Sigmoid colon (tissue), 7 donors: ENCODE results near the gene CCNK. TPM values are rescaled to one million over a fixed set of nuclear protein-coding genes. Genes with fewer than 3 reads are reported as not detected.

Experiments
- DNase-seq: peaks from one replicate; pipeline ENCODE4 v3.0.0-alpha.2; 2019
- H3K27ac ChIP-seq, 4 donors: fragments of 200-600 bp; sonication (generic); one replicate each; pipeline ENCODE4 v1.5.1; 2016 to 2019; ENCODE audit warnings: mild to moderate bottlenecking in 1 of 4
- H3K27me3 ChIP-seq, 3 donors: fragments of 200-600 bp; sonication (generic); one replicate each; pipeline ENCODE4 v1.5.1; 2019; ENCODE audit warnings: mild to moderate bottlenecking in 1 of 3
- H3K36me3 ChIP-seq, 4 donors: fragments of 200-600 bp; sonication (generic); one replicate each; pipeline ENCODE4 v1.5.1; 2016 to 2019
- H3K4me1 ChIP-seq, 4 donors: fragments of 200-600 bp; sonication (generic); one replicate each; pipeline ENCODE4 v1.5.1; 2017 to 2019
- H3K4me3 ChIP-seq, 4 donors: fragments of 200-600 bp; sonication (generic); one replicate each; pipeline ENCODE4 v1.5.1; 2017 to 2019; ENCODE audit warnings: mild to moderate bottlenecking in 2 of 4, moderate library complexity in 1 of 4
- H3K9me3 ChIP-seq, 4 donors: fragments of 200-600 bp in 3 of 4; sonication (generic) in 3 of 4; one replicate each; pipeline versions ENCODE4 v1.5.1 to v1.6.1; 2013 to 2019
- EP300 ChIP-seq, 4 donors: sonication (generic); formaldehyde crosslinking; IDR thresholded peaks; one replicate each; pipeline ENCODE4 v1.6.1; 2017; ENCODE audit warnings: antibody characterized with exemption in 4 of 4
- POLR2A ChIP-seq, 2 donors: fragments of 450-650 bp; IDR thresholded peaks; one replicate each; pipeline ENCODE4 v1.6.1; 2016; ENCODE audit warnings: antibody characterized with exemption in 2 of 2, mild to moderate bottlenecking in 2 of 2, moderate library complexity in 2 of 2
- POLR2AphosphoS5 ChIP-seq, 4 donors: sonication (generic); formaldehyde crosslinking; IDR thresholded peaks; one replicate each; pipeline ENCODE4 v1.6.1; 2017; ENCODE audit warnings: antibody characterized with exemption in 4 of 4
- WGBS, 2 donors: extraction: QIAGEN DNeasy Blood & Tissue Kit; methylation state at CpG; one replicate each; pipeline ENCODE4 v1.1.7; 2013; 5-methylcytosine and 5-hydroxymethylcytosine counted together
- intact Hi-C: fragments of 100-400 bp; cut with DNase I; formaldehyde crosslinking; loops from one replicate; pipeline ENCODE4 v1.15.1; 2023
- polyA plus RNA-seq, 3 donors: library from polyadenylated mRNA; stranded (reverse); fragments of 200-250 nt; gene quantifications; one replicate each; pipeline ENCODE4 v1.2.3, GENCODE V29; 2013
- total RNA-seq, 4 donors: library from RNA; depleted of rRNA; stranded (reverse); fragments of >200 nt; gene quantifications; one replicate each; pipeline ENCODE4 v1.1.0, GENCODE V29; 2016
- TF ChIP-seq, protein P1 (sequence below), 4 experiments: fragments of 450-650 bp in 3 of 4; fragments of 200-600 bp in 1 of 4; IDR thresholded peaks; one replicate each; pipeline ENCODE4 v1.5.1; 2016 to 2019; ENCODE audit warnings: antibody characterized with exemption in 4 of 4, mild to moderate bottlenecking in 3 of 4, moderate library complexity in 2 of 4
- donor health status: healthy with polysubstance abuse.
- donor health status: Bipolar disorder and iron deficiency.
- donor health status: healthy.

CCNK gene
- total and polyA plus RNA-seq, 7 donors = 13.2 to 25.9 (median 18.1) TPM

DNA sequence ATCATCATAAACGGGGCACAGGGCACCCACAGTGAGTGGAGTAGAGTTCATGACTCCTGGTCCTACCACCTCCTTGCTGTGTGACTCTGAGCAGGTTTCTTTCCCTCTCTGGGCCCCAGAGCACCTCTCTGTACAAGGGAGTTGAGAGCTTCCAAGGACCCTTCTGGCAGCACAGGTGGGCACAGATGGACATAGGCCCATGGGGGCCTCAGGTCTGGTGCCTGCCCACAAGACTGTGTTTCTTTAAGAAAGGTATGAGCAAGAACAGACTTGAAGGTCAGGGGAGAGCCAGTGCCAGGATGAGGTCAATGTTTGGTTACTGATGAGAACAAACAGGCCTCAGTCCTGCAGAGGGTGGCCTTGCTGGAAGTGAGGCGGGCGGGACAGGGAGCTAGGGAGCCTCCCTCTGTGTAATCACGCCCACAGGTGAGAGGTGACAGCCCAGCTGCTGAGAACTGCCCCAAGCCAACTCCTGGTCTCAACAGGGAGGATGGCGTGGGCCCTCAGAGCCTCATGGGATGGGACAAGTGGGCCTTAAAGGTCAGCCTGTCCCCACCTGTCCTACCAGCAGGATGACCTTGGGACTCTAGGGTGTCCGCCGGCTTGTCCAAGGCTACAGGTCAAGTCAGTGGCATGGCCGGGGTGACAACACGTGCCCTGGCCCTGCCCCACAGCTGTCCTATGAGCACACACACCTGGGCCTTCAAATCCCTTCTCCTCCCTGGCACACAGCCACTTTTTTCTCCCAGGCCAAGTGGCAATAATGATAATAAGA lies 73.7 kb downstream of the CCNK start:
- no peak for DNase-seq
- peaks cover 0 to 79% (median 68%) of the 10 kb centered on the region in 4 donors for H3K4me1 ChIP-seq
- intact Hi-C loops = no loop called here
- 24 to 60% methylated on average over 9 of the region's 9 CpGs for WGBS, 2 donors
- H3K36me3 ChIP-seq = no peaks in the 10 kb centered on the region
- H3K4me3 ChIP-seq = no peak overlapping the region
- no peaks in the 10 kb centered on the region for H3K27me3 ChIP-seq
- peak overlapping the region; percentile 60 to 94 (median 83) for H3K27ac ChIP-seq
- peak in 3 of 4 donors; percentile 58 to 74 (median 65) for TF ChIP-seq POLR2AphosphoS5 (IDR thresholded peaks at IDR 0.05)
- TF ChIP-seq, protein P1, sequence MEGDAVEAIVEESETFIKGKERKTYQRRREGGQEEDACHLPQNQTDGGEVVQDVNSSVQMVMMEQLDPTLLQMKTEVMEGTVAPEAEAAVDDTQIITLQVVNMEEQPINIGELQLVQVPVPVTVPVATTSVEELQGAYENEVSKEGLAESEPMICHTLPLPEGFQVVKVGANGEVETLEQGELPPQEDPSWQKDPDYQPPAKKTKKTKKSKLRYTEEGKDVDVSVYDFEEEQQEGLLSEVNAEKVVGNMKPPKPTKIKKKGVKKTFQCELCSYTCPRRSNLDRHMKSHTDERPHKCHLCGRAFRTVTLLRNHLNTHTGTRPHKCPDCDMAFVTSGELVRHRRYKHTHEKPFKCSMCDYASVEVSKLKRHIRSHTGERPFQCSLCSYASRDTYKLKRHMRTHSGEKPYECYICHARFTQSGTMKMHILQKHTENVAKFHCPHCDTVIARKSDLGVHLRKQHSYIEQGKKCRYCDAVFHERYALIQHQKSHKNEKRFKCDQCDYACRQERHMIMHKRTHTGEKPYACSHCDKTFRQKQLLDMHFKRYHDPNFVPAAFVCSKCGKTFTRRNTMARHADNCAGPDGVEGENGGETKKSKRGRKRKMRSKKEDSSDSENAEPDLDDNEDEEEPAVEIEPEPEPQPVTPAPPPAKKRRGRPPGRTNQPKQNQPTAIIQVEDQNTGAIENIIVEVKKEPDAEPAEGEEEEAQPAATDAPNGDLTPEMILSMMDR (IDR thresholded peaks at IDR 0.05) = no peak
- TF ChIP-seq POLR2A (IDR thresholded peaks at IDR 0.05) = no peak
- no peaks in the 10 kb centered on the region for H3K9me3 ChIP-seq

DNA sequence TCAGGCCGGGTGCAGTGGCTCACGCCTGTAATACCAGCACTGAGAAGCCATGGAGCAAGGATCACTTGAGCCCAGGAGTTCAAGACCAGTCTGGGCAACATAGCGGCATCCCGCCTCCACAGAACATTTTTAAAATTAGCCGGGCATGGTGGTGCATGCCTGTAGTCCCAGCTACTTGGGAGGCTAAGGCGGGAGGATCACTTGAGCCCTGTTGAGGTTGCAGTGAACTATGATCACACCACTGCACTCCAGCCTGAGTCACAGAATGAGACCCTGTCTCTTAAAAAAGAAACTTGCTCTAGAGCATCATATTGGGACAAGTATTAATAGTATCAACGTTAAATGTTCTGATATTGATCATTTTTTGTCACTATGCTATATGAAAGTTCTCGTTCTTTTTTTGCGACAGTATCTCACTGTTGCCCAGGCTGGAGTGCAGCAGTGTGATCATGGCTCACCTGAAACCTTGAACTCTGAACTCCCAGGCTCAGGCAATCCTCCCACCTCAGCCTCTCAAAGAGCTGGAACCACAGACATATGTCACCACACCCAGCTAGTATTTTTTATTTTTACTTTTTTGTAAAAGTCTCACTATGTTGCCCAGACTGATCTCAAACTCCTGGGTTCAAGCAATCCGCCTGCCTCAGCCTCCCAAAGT lies 75.1 kb downstream of the CCNK start:
- intact Hi-C loops = no loop called here
- peaks cover 0 to 79% (median 68%) of the 10 kb centered on the region in 4 donors for H3K4me1 ChIP-seq
- H3K9me3 ChIP-seq = no peaks in the 10 kb centered on the region
- H3K27me3 ChIP-seq = no peaks in the 10 kb centered on the region
- no peak for DNase-seq
- 94 to 95% methylated on average over 10 of the region's 10 CpGs for WGBS, 2 donors
- TF ChIP-seq, protein P1 (IDR thresholded peaks at IDR 0.05) = no peak
- no peaks in the 10 kb centered on the region for H3K36me3 ChIP-seq
- H3K27ac ChIP-seq = peak overlapping the region; percentile 60 to 94 (median 83)
- H3K4me3 ChIP-seq = no peak overlapping the region

GRCh38 chr14:99559286-99559990 lies 78.2 kb downstream of the CCNK start:
- peak in 1 of 4 donors; percentile 7 for TF ChIP-seq EP300 (IDR thresholded peaks at IDR 0.05)
- TF ChIP-seq, protein P1 (IDR thresholded peaks at IDR 0.05) = no peak
- TF ChIP-seq POLR2AphosphoS5 (IDR thresholded peaks at IDR 0.05) = no peak
- TF ChIP-seq POLR2A (IDR thresholded peaks at IDR 0.05) = no peak
- 75 to 86% methylated on average over 16 of the region's 16 CpGs for WGBS, 2 donors
- H3K27me3 ChIP-seq = no peaks in the 10 kb centered on the region
- H3K27ac ChIP-seq = peak overlapping the region; percentile 81 to 94 (median 88)
- no peak overlapping the region for H3K4me3 ChIP-seq
- H3K36me3 ChIP-seq = no peaks in the 10 kb centered on the region
- peaks cover 0 to 79% (median 68%) of the 10 kb centered on the region in 4 donors for H3K4me1 ChIP-seq
- no peak for DNase-seq
- intact Hi-C loops = no loop called here
- H3K9me3 ChIP-seq = no peaks in the 10 kb centered on the region

DNA sequence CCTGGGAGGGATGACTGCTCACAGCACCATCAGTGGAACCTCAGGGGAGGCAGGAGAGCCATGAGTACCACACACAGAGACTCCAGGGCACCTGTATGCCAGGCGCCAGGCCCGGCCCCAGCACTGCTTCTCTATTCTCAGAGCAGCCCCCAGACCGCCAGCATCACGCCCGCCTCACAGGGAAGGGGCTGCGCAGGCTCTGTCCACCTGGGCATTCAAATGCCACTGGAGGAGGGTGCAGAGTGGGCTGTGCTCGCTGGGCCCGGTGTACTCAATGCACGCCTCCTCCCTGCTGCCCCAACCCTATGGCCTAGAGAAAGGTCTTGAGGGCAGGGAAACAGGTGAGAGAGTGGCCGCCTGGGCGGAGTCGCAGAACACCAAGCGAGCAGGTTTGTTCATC lies 79.2 kb downstream of the CCNK start:
- no peak for DNase-seq
- intact Hi-C loops = loop anchor here (5.0 kb wide), 2 partner anchors 38 to 42 kb away; partner anchors contain the start of gene CCDC85C
- TF ChIP-seq POLR2AphosphoS5 (IDR thresholded peaks at IDR 0.05) = no peak
- no peak for TF ChIP-seq POLR2A (IDR thresholded peaks at IDR 0.05)
- Histone ChIP-seq H3K27ac (peak overlapping the region; percentile 81 to 94 (median 88)), H3K36me3 (no peaks in the 10 kb centered on the region), H3K9me3 (no peaks in the 10 kb centered on the region), H3K4me3 (no peak overlapping the region), H3K4me1 (peaks cover 0 to 79% (median 68%) of the 10 kb centered on the region in 4 donors), H3K27me3 (no peaks in the 10 kb centered on the region)
- 89 to 93% methylated on average over 13 of the region's 13 CpGs for WGBS, 2 donors
